Hepatocyte (in vitro differentiated cells): ENCODE data around the gene SYCE3. TPM values are rescaled to one million over a fixed set of nuclear protein-coding genes. Genes with fewer than 3 reads are reported as not detected.
A peak's percentile ranks its signal among the peaks of the same experiment; 100 is the strongest.

Source experiments
- DNase-seq: peaks from one replicate; pipeline ENCODE4 v3.0.0-alpha.2; 2016; ENCODE audit warnings: low spot score
- H2AFZ ChIP-seq: fragments of 200-600 bp; sonication (generic); 2 replicates; pipeline ENCODE4 v1.6.0; 2016; ENCODE audit warnings: antibody characterized with exemption, mild to moderate bottlenecking
- H3K27ac ChIP-seq: fragments of 200-600 bp; sonication (generic); 2 replicates; pipeline ENCODE4 v1.5.1; 2016; ENCODE audit warnings: mild to moderate bottlenecking
- H3K27me3 ChIP-seq: fragments of 200-600 bp; sonication (generic); 2 replicates; pipeline ENCODE4 v1.6.1; 2016
- H3K36me3 ChIP-seq: fragments of 200-600 bp; sonication (generic); replicated peaks from 2 replicates; pipeline ENCODE4 v1.5.1; 2016; ENCODE audit warnings: low read depth; ENCODE audit not compliant: insufficient read depth
- H3K4me1 ChIP-seq: fragments of 200-600 bp; sonication (generic); 2 replicates; pipeline ENCODE4 v1.5.1; 2016; ENCODE audit warnings: mild to moderate bottlenecking, moderate library complexity; ENCODE audit not compliant: insufficient read depth
- H3K4me2 ChIP-seq: fragments of 200-600 bp; sonication (generic); 2 replicates; pipeline ENCODE4 v1.6.0; 2016
- H3K4me3 ChIP-seq: fragments of 200-600 bp; sonication (generic); 2 replicates; pipeline ENCODE4 v1.5.1; 2016; ENCODE audit warnings: mild to moderate bottlenecking
- H3K79me2 ChIP-seq: fragments of 200-600 bp; sonication (generic); 2 replicates; pipeline ENCODE4 v1.6.0; 2017; ENCODE audit warnings: mild to moderate bottlenecking
- H3K9me2 ChIP-seq: fragments of 200-600 bp; sonication (generic); replicated peaks from 2 replicates; pipeline ENCODE4 v1.6.0; 2017; ENCODE audit warnings: mild to moderate bottlenecking; ENCODE audit not compliant: insufficient read depth
- H3K9me3 ChIP-seq: fragments of 200-600 bp; sonication (generic); 2 replicates; pipeline ENCODE4 v1.5.1; 2016; ENCODE audit warnings: low read depth, mild to moderate bottlenecking
- H4K20me1 ChIP-seq: fragments of 200-600 bp; sonication (generic); 2 replicates; pipeline ENCODE4 v1.6.0; 2016; ENCODE audit warnings: mild to moderate bottlenecking; ENCODE audit not compliant: insufficient read depth, poor library complexity, severe bottlenecking
- EZH2 ChIP-seq: fragments of 200-600 bp; sonication (generic); IDR thresholded peaks from 2 replicates; pipeline ENCODE4 v1.6.1; 2016; ENCODE audit warnings: antibody characterized with exemption, mild to moderate bottlenecking, borderline replicate concordance
- EZH2phosphoT487 ChIP-seq: fragments of 200-600 bp; sonication (generic); IDR thresholded peaks from one replicate; pipeline ENCODE4 v1.6.1; 2018; ENCODE audit warnings: antibody characterized with exemption, mild to moderate bottlenecking, low read depth, moderate library complexity; ENCODE audit not compliant: unreplicated experiment, severe bottlenecking
- WGBS: methylation state at CpG from one replicate; pipeline ENCODE4 v1.1.6; 2016; ENCODE audit warnings: low lambda C conversion rate; ENCODE audit errors: missing lambda C conversion rate; 5-methylcytosine and 5-hydroxymethylcytosine counted together
- polyA plus RNA-seq: library from polyadenylated mRNA; unstranded; fragments of >200 nt; fragmentation: Nextera tagmentation; extraction: Ambion mirVana; gene quantifications from 2 replicates; pipeline ENCODE4 v1.2.1, GENCODE V29; 2016
- total RNA-seq: library from RNA; depleted of rRNA; stranded (reverse); fragments of >200 nt; gene quantifications from 2 replicates; pipeline ENCODE4 v1.2.3, GENCODE V29; 2014
- TF ChIP-seq, protein P1 (sequence below): fragments of 200-600 bp; sonication (generic); IDR thresholded peaks from 2 replicates; pipeline ENCODE4 v1.5.1; 2016; ENCODE audit warnings: antibody characterized with exemption, mild to moderate bottlenecking; ENCODE audit not compliant: poor library complexity

Gene SYCE3
- total and polyA plus RNA-seq, 2 experiments from 2014 or later, result 1.4 TPM; not detected in 1

GRCh38 chr22:50529416-50529896 lies 33.3 kb downstream of the SYCE3 start:
- Histone ChIP-seq H3K4me2 (peak overlapping the region; percentile 99), H3K9me3 (no peaks in the 10 kb centered on the region), H4K20me1 (no peaks in the 10 kb centered on the region), H3K4me3 (peak overlapping the region; percentile 49), H3K79me2 (peaks cover 2% of the 10 kb centered on the region), H3K4me1 (peaks cover 44% of the 10 kb centered on the region), H2AFZ (peak overlapping the region; percentile 6), H3K27me3 (peaks cover 11% of the 10 kb centered on the region), H3K36me3 (no peaks in the 10 kb centered on the region), H3K9me2 (no peaks in the 10 kb centered on the region), H3K27ac (peak overlapping the region; percentile 96)
- 43% methylated on average over 47 of the region's 50 CpGs for WGBS
- TF ChIP-seq EZH2phosphoT487, result no peak
- TF ChIP-seq, protein P1, sequence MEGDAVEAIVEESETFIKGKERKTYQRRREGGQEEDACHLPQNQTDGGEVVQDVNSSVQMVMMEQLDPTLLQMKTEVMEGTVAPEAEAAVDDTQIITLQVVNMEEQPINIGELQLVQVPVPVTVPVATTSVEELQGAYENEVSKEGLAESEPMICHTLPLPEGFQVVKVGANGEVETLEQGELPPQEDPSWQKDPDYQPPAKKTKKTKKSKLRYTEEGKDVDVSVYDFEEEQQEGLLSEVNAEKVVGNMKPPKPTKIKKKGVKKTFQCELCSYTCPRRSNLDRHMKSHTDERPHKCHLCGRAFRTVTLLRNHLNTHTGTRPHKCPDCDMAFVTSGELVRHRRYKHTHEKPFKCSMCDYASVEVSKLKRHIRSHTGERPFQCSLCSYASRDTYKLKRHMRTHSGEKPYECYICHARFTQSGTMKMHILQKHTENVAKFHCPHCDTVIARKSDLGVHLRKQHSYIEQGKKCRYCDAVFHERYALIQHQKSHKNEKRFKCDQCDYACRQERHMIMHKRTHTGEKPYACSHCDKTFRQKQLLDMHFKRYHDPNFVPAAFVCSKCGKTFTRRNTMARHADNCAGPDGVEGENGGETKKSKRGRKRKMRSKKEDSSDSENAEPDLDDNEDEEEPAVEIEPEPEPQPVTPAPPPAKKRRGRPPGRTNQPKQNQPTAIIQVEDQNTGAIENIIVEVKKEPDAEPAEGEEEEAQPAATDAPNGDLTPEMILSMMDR, result no peak
- no peak for TF ChIP-seq EZH2
- peak; percentile 35 for DNase-seq

DNA sequence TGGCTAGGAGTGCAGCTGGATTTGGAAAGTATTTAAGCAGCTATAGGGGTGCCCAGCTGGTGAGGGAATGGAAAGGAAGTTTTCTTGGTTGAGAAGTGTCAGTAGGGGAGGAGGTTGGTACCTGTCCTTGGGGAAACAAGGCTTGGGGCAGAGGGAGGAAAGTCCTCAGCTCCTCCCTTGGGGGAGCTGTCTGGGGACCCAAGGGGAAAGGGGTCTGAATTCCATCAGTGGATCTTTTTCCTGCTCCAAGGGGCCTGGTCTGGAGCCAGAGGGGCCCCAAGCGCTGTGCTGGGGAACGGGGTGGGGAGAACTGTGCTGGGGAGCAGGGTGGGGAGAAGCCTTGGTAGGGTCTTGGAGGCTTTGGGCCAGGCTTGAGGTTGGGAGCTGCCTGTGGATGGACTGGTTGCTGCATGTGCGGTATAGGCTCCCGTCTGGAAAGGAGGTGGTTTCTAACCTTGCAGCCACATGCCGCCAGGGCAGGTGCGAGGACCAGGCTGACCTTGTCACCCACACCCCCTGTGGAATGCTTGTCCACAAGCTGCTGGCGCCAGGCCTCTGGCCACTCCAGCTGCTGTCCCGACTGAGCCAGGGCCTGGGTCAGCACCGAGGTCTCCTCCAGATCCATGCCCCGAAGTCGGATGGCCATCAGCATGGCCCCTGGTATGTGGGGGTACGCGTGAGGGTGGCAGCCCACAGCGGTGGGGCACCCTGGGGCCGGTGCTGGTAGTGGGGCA lies 33.9 kb downstream of the SYCE3 start:
- Histone ChIP-seq H3K4me1 (peaks cover 47% of the 10 kb centered on the region), H3K4me3 (no peak overlapping the region), H3K36me3 (no peaks in the 10 kb centered on the region), H3K9me3 (no peaks in the 10 kb centered on the region), H3K4me2 (peak overlapping the region; percentile 99), H3K27ac (peak overlapping the region; percentile 96), H3K79me2 (peaks cover 8% of the 10 kb centered on the region), H3K9me2 (no peaks in the 10 kb centered on the region), H4K20me1 (peaks cover 4% of the 10 kb centered on the region), H3K27me3 (peaks cover 11% of the 10 kb centered on the region), H2AFZ (no peak overlapping the region)
- DNase-seq, result no peak
- 84% methylated on average over 13 of the region's 15 CpGs for WGBS
- TF ChIP-seq, protein P1, result no peak
- no peak for TF ChIP-seq EZH2

- Histone ChIP-seq H3K27ac (no peak overlapping the region), H3K9me2 (no peaks in the 10 kb centered on the region), H3K9me3 (no peaks in the 10 kb centered on the region), H2AFZ (no peak overlapping the region), H3K27me3 (peaks cover 11% of the 10 kb centered on the region), H4K20me1 (peaks cover 11% of the 10 kb centered on the region), H3K4me3 (no peak overlapping the region), H3K36me3 (no peaks in the 10 kb centered on the region), H3K79me2 (peaks cover 15% of the 10 kb centered on the region), H3K4me1 (peaks cover 44% of the 10 kb centered on the region), H3K4me2 (no peak overlapping the region)
- DNase-seq, result no peak
- WGBS, result 92% methylated on average over 18 of the region's 18 CpGs
- TF ChIP-seq EZH2phosphoT487, result no peak
- TF ChIP-seq EZH2, result no peak
- TF ChIP-seq, protein P1, result no peak
Observed at GRCh38 chr22:50527921-50528681, 34.6 kb downstream of the SYCE3 start.
